Activated CD8-positive, alpha-beta T cell treated with anti-CD3 and anti-CD28 coated beads for 36 hours (primary cell): ENCODE data around the gene LRP1. TPM values are rescaled to one million over a fixed set of nuclear protein-coding genes. Genes with fewer than 3 reads are reported as not detected.
A peak's percentile ranks its signal among the peaks of the same experiment; 100 is the strongest.

Source experiments
- ATAC-seq: fragments of 200-7000 bp; cut with Tn5 transposase; one replicate; pipeline ENCODE4 v1.10.0; 2021; ENCODE audit warnings: mild to moderate bottlenecking, moderate library complexity
- CTCF ChIA-PET: fragments of 350-600 bp; sonication (Branson Sonifier 250); formaldehyde crosslinking; loops from one replicate; lab custom pipeline; 2021; ENCODE audit warnings: antibody characterized with exemption; lab: Charles Lee
- POLR2A ChIA-PET: fragments of 350-600 bp; sonication (Branson Sonifier 250); formaldehyde crosslinking; loops from one replicate; lab custom pipeline; 2021; ENCODE audit warnings: antibody characterized with exemption; lab: Charles Lee
- DNase-seq: peaks from one replicate; pipeline ENCODE4 v3.0.0-alpha.2; 2020
- H3K27ac Mint-ChIP-seq: one replicate; pipeline ENCODE4 v1.8.0; 2021; ENCODE audit warnings: mild to moderate bottlenecking, mixed read lengths
- H3K27me3 Mint-ChIP-seq: one replicate; pipeline ENCODE4 v1.8.0; 2021; ENCODE audit warnings: mixed read lengths
- H3K36me3 Mint-ChIP-seq: one replicate; pipeline ENCODE4 v1.8.0; 2021; ENCODE audit warnings: low read depth, mixed read lengths
- H3K4me1 Mint-ChIP-seq: one replicate; pipeline ENCODE4 v1.8.0; 2021; ENCODE audit warnings: low read depth, mixed read lengths
- H3K4me3 Mint-ChIP-seq: one replicate; pipeline ENCODE4 v1.8.0; 2021; ENCODE audit warnings: mild to moderate bottlenecking, moderate library complexity, mixed read lengths
- H3K9me3 Mint-ChIP-seq: one replicate; pipeline ENCODE4 v1.8.0; 2021; ENCODE audit warnings: mixed read lengths
- intact Hi-C: fragments of 100-400 bp; cut with micrococcal nuclease; formaldehyde crosslinking; loops from one replicate; pipeline ENCODE4 v1.10.0; 2022
- total RNA-seq, 2 experiments: library from RNA; stranded (reverse); gene quantifications; one replicate each; pipeline ENCODE4 v1.2.3, GENCODE V29; 2021
- TF ChIP-seq, protein P1 (sequence below): fragments of 200-600 bp; IDR thresholded peaks from one replicate; pipeline ENCODE4 v1.8.0; 2022; ENCODE audit warnings: antibody characterized with exemption, mild to moderate bottlenecking

The LRP1 gene
- total RNA-seq, 2 experiments from 2014 or later: 1.5 to 1.9 TPM

GRCh38 chr12:57091638-57092528 lies 36.4 kb upstream of the LRP1 start:
- intact Hi-C loops: no loop called here
- DNase-seq: no peak
- CTCF ChIA-PET: interaction anchor here (0.6 to 12.4 kb wide), 12 partner anchors 8 to 414 kb away, joined by 3 to 193 read pairs (median 7); partner anchors contain the start of genes NEMP1, STAT6 and TAC3
- Mint-ChIP-seq H3K4me1 (peaks cover 66% of the 10 kb centered on the region), H3K4me3 (peak overlapping the region; percentile 82), H3K9me3 (no peaks in the 10 kb centered on the region), H3K27ac (peak overlapping the region; percentile 92), H3K27me3 (no peaks in the 10 kb centered on the region), H3K36me3 (peaks cover 61% of the 10 kb centered on the region)
- TF ChIP-seq, protein P1, sequence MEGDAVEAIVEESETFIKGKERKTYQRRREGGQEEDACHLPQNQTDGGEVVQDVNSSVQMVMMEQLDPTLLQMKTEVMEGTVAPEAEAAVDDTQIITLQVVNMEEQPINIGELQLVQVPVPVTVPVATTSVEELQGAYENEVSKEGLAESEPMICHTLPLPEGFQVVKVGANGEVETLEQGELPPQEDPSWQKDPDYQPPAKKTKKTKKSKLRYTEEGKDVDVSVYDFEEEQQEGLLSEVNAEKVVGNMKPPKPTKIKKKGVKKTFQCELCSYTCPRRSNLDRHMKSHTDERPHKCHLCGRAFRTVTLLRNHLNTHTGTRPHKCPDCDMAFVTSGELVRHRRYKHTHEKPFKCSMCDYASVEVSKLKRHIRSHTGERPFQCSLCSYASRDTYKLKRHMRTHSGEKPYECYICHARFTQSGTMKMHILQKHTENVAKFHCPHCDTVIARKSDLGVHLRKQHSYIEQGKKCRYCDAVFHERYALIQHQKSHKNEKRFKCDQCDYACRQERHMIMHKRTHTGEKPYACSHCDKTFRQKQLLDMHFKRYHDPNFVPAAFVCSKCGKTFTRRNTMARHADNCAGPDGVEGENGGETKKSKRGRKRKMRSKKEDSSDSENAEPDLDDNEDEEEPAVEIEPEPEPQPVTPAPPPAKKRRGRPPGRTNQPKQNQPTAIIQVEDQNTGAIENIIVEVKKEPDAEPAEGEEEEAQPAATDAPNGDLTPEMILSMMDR: no peak
- POLR2A ChIA-PET: interaction anchor here (0.9 to 18.7 kb wide), 8 partner anchors 7 to 366 kb away, joined by 3 to 417 read pairs (median 10); partner anchors contain the start of genes NACA, NEMP1 and STAT6
- ATAC-seq: no peak

DNA sequence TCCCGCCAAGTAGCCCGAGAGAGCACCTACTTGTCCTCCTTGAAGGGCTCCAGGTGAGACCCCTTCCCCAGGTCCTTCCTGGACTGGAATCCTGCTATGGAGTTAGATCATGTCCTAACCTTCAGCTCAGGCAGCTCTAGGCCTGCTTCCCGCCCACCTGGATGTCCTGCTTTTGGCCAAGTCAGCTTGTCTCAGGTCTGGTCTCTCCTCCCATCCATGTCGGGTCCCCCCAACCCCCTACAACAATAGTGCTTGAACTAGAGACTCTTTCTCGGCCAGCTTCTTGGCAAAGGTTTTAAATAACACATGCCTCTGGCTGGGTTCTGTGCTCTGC lies 35.8 kb upstream of the LRP1 start:
- TF ChIP-seq, protein P1: no peak
- DNase-seq: no peak
- POLR2A ChIA-PET: interaction anchor here (0.6 to 18.7 kb wide), 8 partner anchors 8 to 427 kb away, joined by 3 to 417 read pairs (median 11); partner anchors contain the start of genes NACA, NEMP1 and STAT6
- peak overlapping the region; percentile 82 for H3K4me3 Mint-ChIP-seq
- H3K36me3 Mint-ChIP-seq: peaks cover 66% of the 10 kb centered on the region
- peak overlapping the region; percentile 92 for H3K27ac Mint-ChIP-seq
- H3K27me3 Mint-ChIP-seq: no peaks in the 10 kb centered on the region
- no peaks in the 10 kb centered on the region for H3K9me3 Mint-ChIP-seq
- intact Hi-C loops: no loop called here
- no peak for ATAC-seq
- CTCF ChIA-PET: interaction anchor here (0.6 to 12.4 kb wide), 11 partner anchors 12 to 415 kb away, joined by 3 to 193 read pairs (median 4); partner anchors contain the start of genes NEMP1, STAT6 and TAC3
- H3K4me1 Mint-ChIP-seq: peaks cover 71% of the 10 kb centered on the region

GRCh38 chr12:57092876-57093414 lies 35.3 kb upstream of the LRP1 start:
- Mint-ChIP-seq H3K4me1 (peaks cover 73% of the 10 kb centered on the region), H3K36me3 (peaks cover 66% of the 10 kb centered on the region), H3K27ac (peak overlapping the region; percentile 92), H3K4me3 (peak overlapping the region; percentile 82), H3K9me3 (no peaks in the 10 kb centered on the region), H3K27me3 (no peaks in the 10 kb centered on the region)
- DNase-seq (no peak), ATAC-seq (no peak)
- TF ChIP-seq, protein P1: no peak
- POLR2A ChIA-PET: interaction anchor here (0.6 to 18.7 kb wide), 8 partner anchors 12 to 428 kb away, joined by 3 to 417 read pairs (median 12); partner anchors contain the start of genes NEMP1 and STAT6
- CTCF ChIA-PET: interaction anchor here (0.6 to 12.4 kb wide), 12 partner anchors 14 to 415 kb away, joined by 3 to 193 read pairs (median 6); partner anchors contain the start of genes NEMP1, STAT6 and TAC3
- intact Hi-C loops: loop anchor here (1.0 kb wide), 1 partner anchor 24 kb away; no protein-coding TSS in a partner anchor

GRCh38 chr12:57093415-57094207 lies 34.7 kb upstream of the LRP1 start:
- intact Hi-C loops: loop anchor here (1.0 kb wide), 1 partner anchor 24 kb away; no protein-coding TSS in a partner anchor
- TF ChIP-seq, protein P1: peak; percentile 88
- H3K4me3 Mint-ChIP-seq: peak overlapping the region; percentile 82
- DNase-seq (peak; percentile 92), ATAC-seq (peak; percentile 52)
- ChIA-PET POLR2A (interaction anchor here (0.6 to 18.7 kb wide), 8 partner anchors 11 to 372 kb away, joined by 3 to 417 read pairs (median 12); partner anchors contain the start of genes NEMP1 and STAT6), CTCF (interaction anchor here (0.7 to 12.4 kb wide), 12 partner anchors 9 to 120 kb away, joined by 3 to 193 read pairs (median 6); partner anchors contain the start of genes NEMP1 and STAT6)
- H3K27ac Mint-ChIP-seq: peak overlapping the region; percentile 92
- peaks cover 77% of the 10 kb centered on the region for H3K4me1 Mint-ChIP-seq
- peaks cover 67% of the 10 kb centered on the region for H3K36me3 Mint-ChIP-seq
- no peaks in the 10 kb centered on the region for H3K9me3 Mint-ChIP-seq
- no peaks in the 10 kb centered on the region for H3K27me3 Mint-ChIP-seq
